ENCODE measurements around the gene SLC34A1. TPM values are rescaled to one million over a fixed set of nuclear protein-coding genes. Genes with fewer than 3 reads are reported as not detected.

The SLC34A1 gene
- total and polyA plus RNA-seq, 4 donors = 0.23 to 1.0 (median 0.47) TPM

DNA sequence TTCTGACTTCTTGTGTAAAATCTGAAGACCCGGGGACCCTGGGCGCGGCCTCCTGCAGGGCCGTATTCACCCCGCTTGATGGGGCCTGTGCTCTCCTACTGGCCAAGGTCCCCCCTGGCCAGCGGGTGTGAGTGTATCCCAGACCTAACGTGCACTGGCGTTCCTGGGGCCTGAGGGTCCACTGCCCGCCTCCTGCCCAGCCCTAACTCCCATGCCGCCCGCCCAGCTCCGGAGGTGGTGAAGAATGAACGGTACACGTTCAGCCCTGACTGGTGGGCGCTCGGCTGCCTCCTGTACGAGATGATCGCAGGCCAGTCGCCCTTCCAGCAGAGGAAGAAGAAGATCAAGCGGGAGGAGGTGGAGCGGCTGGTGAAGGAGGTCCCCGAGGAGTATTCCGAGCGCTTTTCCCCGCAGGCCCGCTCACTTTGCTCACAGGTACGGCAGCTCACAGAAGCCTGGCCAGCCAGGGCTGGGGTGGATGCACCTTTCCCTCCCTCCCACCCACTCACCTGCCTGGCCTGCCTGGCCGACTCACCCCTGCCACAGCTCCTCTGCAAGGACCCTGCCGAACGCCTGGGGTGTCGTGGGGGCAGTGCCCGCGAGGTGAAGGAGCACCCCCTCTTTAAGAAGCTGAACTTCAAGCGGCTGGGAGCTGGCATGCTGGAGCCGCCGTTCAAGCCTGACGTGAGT lies 51.8 kb downstream of the SLC34A1 start (continued):
- TF ChIP-seq, protein P1, sequence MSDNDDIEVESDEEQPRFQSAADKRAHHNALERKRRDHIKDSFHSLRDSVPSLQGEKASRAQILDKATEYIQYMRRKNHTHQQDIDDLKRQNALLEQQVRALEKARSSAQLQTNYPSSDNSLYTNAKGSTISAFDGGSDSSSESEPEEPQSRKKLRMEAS (IDR thresholded peaks at IDR 0.05) = no peak
- TF ChIP-seq GABPA (IDR thresholded peaks at IDR 0.05 in 1 of 2, conservative IDR thresholded peaks at IDR 0.05 in 1 of 2) (no peak), SP1 (IDR thresholded peaks at IDR 0.05) (no peak)

DNA sequence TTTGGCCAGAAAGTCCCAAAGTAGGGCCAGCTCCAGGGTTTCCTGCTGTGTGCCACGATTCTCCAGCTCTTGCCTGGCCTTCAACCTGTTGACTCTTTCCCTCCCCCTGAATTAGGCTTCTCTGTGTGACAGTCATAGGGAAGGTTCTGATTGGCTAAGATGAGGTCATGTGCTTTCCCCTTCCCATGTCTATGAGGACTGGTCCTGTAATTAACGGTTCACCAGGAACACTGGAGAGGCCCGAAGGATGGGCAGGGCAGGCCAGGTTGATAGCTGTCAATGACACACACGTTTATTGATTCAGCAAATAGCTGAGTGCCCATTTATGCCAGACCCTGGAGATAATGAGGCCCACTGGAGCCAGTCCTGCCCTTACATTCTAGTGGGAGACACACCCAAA lies 53.4 kb downstream of the SLC34A1 start:
- H3K4me1 ChIP-seq (ENCODE audit: control insufficient read depth in 4 of 4, insufficient read depth in 4 of 4, low read length in 3 of 4) = no peaks in the 10 kb centered on the region
- no peak overlapping the region for H3K9ac ChIP-seq (ENCODE audit: low read depth in 1 of 2, low read length in 2 of 2)
- TF ChIP-seq FOXA2 (IDR thresholded peaks at IDR 0.05) = no peak
- TF ChIP-seq, protein P2, sequence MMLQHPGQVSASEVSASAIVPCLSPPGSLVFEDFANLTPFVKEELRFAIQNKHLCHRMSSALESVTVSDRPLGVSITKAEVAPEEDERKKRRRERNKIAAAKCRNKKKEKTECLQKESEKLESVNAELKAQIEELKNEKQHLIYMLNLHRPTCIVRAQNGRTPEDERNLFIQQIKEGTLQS (IDR thresholded peaks at IDR 0.05) = no peak
- no peak for TF ChIP-seq RXRA (IDR thresholded peaks at IDR 0.05)
- no peak for TF ChIP-seq RAD21 (IDR thresholded peaks at IDR 0.05)
- TF ChIP-seq FOXA1 (IDR thresholded peaks at IDR 0.05) = no peak
- TF ChIP-seq SP1 (IDR thresholded peaks at IDR 0.05) = no peak
- TF ChIP-seq HNF4A (conservative IDR thresholded peaks at IDR 0.05) = no peak
- TF ChIP-seq, protein P3, sequence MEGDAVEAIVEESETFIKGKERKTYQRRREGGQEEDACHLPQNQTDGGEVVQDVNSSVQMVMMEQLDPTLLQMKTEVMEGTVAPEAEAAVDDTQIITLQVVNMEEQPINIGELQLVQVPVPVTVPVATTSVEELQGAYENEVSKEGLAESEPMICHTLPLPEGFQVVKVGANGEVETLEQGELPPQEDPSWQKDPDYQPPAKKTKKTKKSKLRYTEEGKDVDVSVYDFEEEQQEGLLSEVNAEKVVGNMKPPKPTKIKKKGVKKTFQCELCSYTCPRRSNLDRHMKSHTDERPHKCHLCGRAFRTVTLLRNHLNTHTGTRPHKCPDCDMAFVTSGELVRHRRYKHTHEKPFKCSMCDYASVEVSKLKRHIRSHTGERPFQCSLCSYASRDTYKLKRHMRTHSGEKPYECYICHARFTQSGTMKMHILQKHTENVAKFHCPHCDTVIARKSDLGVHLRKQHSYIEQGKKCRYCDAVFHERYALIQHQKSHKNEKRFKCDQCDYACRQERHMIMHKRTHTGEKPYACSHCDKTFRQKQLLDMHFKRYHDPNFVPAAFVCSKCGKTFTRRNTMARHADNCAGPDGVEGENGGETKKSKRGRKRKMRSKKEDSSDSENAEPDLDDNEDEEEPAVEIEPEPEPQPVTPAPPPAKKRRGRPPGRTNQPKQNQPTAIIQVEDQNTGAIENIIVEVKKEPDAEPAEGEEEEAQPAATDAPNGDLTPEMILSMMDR (IDR thresholded peaks at IDR 0.05; ENCODE audit: low read depth, low read length, missing input control) = no peak
- no peak for TF ChIP-seq YY1 (IDR thresholded peaks at IDR 0.05)
- no peak for TF ChIP-seq EGR1 (IDR thresholded peaks at IDR 0.05; ENCODE audit: low read depth in 2 of 2)
- no peak for TF ChIP-seq HNF4G (IDR thresholded peaks at IDR 0.05)
- no peak for TF ChIP-seq NR2F2 (IDR thresholded peaks at IDR 0.05)
- TF ChIP-seq, protein P4, sequence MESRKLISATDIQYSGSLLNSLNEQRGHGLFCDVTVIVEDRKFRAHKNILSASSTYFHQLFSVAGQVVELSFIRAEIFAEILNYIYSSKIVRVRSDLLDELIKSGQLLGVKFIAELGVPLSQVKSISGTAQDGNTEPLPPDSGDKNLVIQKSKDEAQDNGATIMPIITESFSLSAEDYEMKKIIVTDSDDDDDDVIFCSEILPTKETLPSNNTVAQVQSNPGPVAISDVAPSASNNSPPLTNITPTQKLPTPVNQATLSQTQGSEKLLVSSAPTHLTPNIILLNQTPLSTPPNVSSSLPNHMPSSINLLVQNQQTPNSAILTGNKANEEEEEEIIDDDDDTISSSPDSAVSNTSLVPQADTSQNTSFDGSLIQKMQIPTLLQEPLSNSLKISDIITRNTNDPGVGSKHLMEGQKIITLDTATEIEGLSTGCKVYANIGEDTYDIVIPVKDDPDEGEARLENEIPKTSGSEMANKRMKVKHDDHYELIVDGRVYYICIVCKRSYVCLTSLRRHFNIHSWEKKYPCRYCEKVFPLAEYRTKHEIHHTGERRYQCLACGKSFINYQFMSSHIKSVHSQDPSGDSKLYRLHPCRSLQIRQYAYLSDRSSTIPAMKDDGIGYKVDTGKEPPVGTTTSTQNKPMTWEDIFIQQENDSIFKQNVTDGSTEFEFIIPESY (IDR thresholded peaks at IDR 0.05) = no peak
- TF ChIP-seq, protein P1 (IDR thresholded peaks at IDR 0.05) = no peak
- no peak overlapping the region for H3K4me3 ChIP-seq (ENCODE audit: low read depth in 1 of 3, low read length in 3 of 3)
- WGBS = 73% methylated on average over 4 of the region's 4 CpGs
- DNase-seq (ENCODE audit: low spot score) = no peak
- no peak overlapping the region for H3K27ac ChIP-seq (ENCODE audit: low read depth in 1 of 2, low read length in 2 of 2)
- H3K27me3 ChIP-seq (ENCODE audit: control insufficient read depth in 4 of 4, insufficient read depth in 4 of 4, low read length in 3 of 4) = no peaks in the 10 kb centered on the region
- no peaks in the 10 kb centered on the region for H3K9me3 ChIP-seq (ENCODE audit: control insufficient read depth in 4 of 4, low read length in 3 of 4)
- peaks cover 8 to 35% (median 19%) of the 10 kb centered on the region in 4 donors for H3K36me3 ChIP-seq (ENCODE audit: control insufficient read depth in 4 of 4, insufficient read depth in 3 of 4, low read depth in 1 of 4, low read length in 3 of 4)

DNA sequence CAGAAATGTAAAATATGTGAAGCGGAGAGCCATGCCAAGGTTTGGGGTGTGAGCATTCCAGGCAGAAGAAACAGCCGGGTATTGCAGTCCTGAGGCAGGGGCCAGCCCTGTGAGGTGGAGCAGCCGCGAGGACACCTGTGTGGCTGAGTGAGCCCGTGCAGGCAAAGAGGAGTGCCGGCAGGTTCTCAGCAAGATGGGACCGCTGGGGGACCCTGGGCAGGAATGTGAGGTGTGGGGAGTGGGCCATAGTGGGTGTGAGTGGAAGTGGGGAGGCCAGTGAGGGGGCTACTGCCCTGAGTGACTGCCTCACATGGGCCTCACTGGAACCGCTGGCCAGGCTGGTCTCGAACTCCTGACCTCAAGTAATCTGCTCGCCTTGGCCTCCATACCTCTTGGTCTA lies 54.2 kb downstream of the SLC34A1 start:
- Histone ChIP-seq H3K9me3 (ENCODE audit: control insufficient read depth in 4 of 4, low read length in 3 of 4) (no peaks in the 10 kb centered on the region), H3K36me3 (ENCODE audit: control insufficient read depth in 4 of 4, insufficient read depth in 3 of 4, low read depth in 1 of 4, low read length in 3 of 4) (peaks cover 8 to 28% (median 18%) of the 10 kb centered on the region in 4 donors), H3K27ac (ENCODE audit: low read depth in 1 of 2, low read length in 2 of 2) (no peak overlapping the region), H3K9ac (ENCODE audit: low read depth in 1 of 2, low read length in 2 of 2) (no peak overlapping the region), H3K4me1 (ENCODE audit: control insufficient read depth in 4 of 4, insufficient read depth in 4 of 4, low read length in 3 of 4) (no peaks in the 10 kb centered on the region), H3K4me3 (ENCODE audit: low read depth in 1 of 3, low read length in 3 of 3) (no peak overlapping the region), H3K27me3 (ENCODE audit: control insufficient read depth in 4 of 4, insufficient read depth in 4 of 4, low read length in 3 of 4) (no peaks in the 10 kb centered on the region)
- DNase-seq (ENCODE audit: low spot score) = no peak
- 96% methylated on average over 10 of the region's 10 CpGs for WGBS
- TF ChIP-seq FOXA1 (IDR thresholded peaks at IDR 0.05) = no peak
- TF ChIP-seq SP1 (IDR thresholded peaks at IDR 0.05) = no peak
- no peak for TF ChIP-seq RAD21 (IDR thresholded peaks at IDR 0.05)
- TF ChIP-seq, protein P5, sequence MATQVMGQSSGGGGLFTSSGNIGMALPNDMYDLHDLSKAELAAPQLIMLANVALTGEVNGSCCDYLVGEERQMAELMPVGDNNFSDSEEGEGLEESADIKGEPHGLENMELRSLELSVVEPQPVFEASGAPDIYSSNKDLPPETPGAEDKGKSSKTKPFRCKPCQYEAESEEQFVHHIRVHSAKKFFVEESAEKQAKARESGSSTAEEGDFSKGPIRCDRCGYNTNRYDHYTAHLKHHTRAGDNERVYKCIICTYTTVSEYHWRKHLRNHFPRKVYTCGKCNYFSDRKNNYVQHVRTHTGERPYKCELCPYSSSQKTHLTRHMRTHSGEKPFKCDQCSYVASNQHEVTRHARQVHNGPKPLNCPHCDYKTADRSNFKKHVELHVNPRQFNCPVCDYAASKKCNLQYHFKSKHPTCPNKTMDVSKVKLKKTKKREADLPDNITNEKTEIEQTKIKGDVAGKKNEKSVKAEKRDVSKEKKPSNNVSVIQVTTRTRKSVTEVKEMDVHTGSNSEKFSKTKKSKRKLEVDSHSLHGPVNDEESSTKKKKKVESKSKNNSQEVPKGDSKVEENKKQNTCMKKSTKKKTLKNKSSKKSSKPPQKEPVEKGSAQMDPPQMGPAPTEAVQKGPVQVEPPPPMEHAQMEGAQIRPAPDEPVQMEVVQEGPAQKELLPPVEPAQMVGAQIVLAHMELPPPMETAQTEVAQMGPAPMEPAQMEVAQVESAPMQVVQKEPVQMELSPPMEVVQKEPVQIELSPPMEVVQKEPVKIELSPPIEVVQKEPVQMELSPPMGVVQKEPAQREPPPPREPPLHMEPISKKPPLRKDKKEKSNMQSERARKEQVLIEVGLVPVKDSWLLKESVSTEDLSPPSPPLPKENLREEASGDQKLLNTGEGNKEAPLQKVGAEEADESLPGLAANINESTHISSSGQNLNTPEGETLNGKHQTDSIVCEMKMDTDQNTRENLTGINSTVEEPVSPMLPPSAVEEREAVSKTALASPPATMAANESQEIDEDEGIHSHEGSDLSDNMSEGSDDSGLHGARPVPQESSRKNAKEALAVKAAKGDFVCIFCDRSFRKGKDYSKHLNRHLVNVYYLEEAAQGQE (IDR thresholded peaks at IDR 0.05) = no peak
- TF ChIP-seq, protein P2 (IDR thresholded peaks at IDR 0.05) = no peak
- TF ChIP-seq, protein P4 (IDR thresholded peaks at IDR 0.05) = no peak
- TF ChIP-seq GABPA (IDR thresholded peaks at IDR 0.05 in 1 of 2, conservative IDR thresholded peaks at IDR 0.05 in 1 of 2) = no peak
- TF ChIP-seq, protein P1 (IDR thresholded peaks at IDR 0.05) = no peak
- TF ChIP-seq RXRA (IDR thresholded peaks at IDR 0.05) = no peak
- TF ChIP-seq HNF4G (IDR thresholded peaks at IDR 0.05) = no peak
